Hepatocyte (in vitro differentiated cells): ENCODE data around the gene OR2L3. TPM values are rescaled to one million over a fixed set of nuclear protein-coding genes. Genes with fewer than 3 reads are reported as not detected.

Experiments
- DNase-seq: peaks from one replicate; pipeline ENCODE4 v3.0.0-alpha.2; 2016; ENCODE audit warnings: low spot score
- H2AFZ ChIP-seq: fragments of 200-600 bp; sonication (generic); 2 replicates; pipeline ENCODE4 v1.6.0; 2016; ENCODE audit warnings: antibody characterized with exemption, mild to moderate bottlenecking
- H3K27ac ChIP-seq: fragments of 200-600 bp; sonication (generic); 2 replicates; pipeline ENCODE4 v1.5.1; 2016; ENCODE audit warnings: mild to moderate bottlenecking
- H3K27me3 ChIP-seq: fragments of 200-600 bp; sonication (generic); 2 replicates; pipeline ENCODE4 v1.6.1; 2016
- H3K36me3 ChIP-seq: fragments of 200-600 bp; sonication (generic); replicated peaks from 2 replicates; pipeline ENCODE4 v1.5.1; 2016; ENCODE audit warnings: low read depth; ENCODE audit not compliant: insufficient read depth
- H3K4me1 ChIP-seq: fragments of 200-600 bp; sonication (generic); 2 replicates; pipeline ENCODE4 v1.5.1; 2016; ENCODE audit warnings: mild to moderate bottlenecking, moderate library complexity; ENCODE audit not compliant: insufficient read depth
- H3K4me2 ChIP-seq: fragments of 200-600 bp; sonication (generic); 2 replicates; pipeline ENCODE4 v1.6.0; 2016
- H3K4me3 ChIP-seq: fragments of 200-600 bp; sonication (generic); 2 replicates; pipeline ENCODE4 v1.5.1; 2016; ENCODE audit warnings: mild to moderate bottlenecking
- H3K79me2 ChIP-seq: fragments of 200-600 bp; sonication (generic); 2 replicates; pipeline ENCODE4 v1.6.0; 2017; ENCODE audit warnings: mild to moderate bottlenecking
- H3K9me2 ChIP-seq: fragments of 200-600 bp; sonication (generic); replicated peaks from 2 replicates; pipeline ENCODE4 v1.6.0; 2017; ENCODE audit warnings: mild to moderate bottlenecking; ENCODE audit not compliant: insufficient read depth
- H3K9me3 ChIP-seq: fragments of 200-600 bp; sonication (generic); 2 replicates; pipeline ENCODE4 v1.5.1; 2016; ENCODE audit warnings: low read depth, mild to moderate bottlenecking
- H4K20me1 ChIP-seq: fragments of 200-600 bp; sonication (generic); 2 replicates; pipeline ENCODE4 v1.6.0; 2016; ENCODE audit warnings: mild to moderate bottlenecking; ENCODE audit not compliant: insufficient read depth, poor library complexity, severe bottlenecking
- CTCF ChIP-seq: fragments of 200-600 bp; sonication (generic); IDR thresholded peaks from 2 replicates; pipeline ENCODE4 v1.5.1; 2016; ENCODE audit warnings: antibody characterized with exemption, mild to moderate bottlenecking; ENCODE audit not compliant: poor library complexity
- EZH2 ChIP-seq: fragments of 200-600 bp; sonication (generic); IDR thresholded peaks from 2 replicates; pipeline ENCODE4 v1.6.1; 2016; ENCODE audit warnings: antibody characterized with exemption, mild to moderate bottlenecking, borderline replicate concordance
- EZH2phosphoT487 ChIP-seq: fragments of 200-600 bp; sonication (generic); IDR thresholded peaks from one replicate; pipeline ENCODE4 v1.6.1; 2018; ENCODE audit warnings: antibody characterized with exemption, mild to moderate bottlenecking, low read depth, moderate library complexity; ENCODE audit not compliant: unreplicated experiment, severe bottlenecking
- WGBS: methylation state at CpG from one replicate; pipeline ENCODE4 v1.1.6; 2016; ENCODE audit warnings: low lambda C conversion rate; ENCODE audit errors: missing lambda C conversion rate; 5-methylcytosine and 5-hydroxymethylcytosine counted together
- polyA plus RNA-seq: library from polyadenylated mRNA; unstranded; fragments of >200 nt; fragmentation: Nextera tagmentation; extraction: Ambion mirVana; gene quantifications from 2 replicates; pipeline ENCODE4 v1.2.1, GENCODE V29; 2016
- total RNA-seq: library from RNA; depleted of rRNA; stranded (reverse); fragments of >200 nt; gene quantifications from 2 replicates; pipeline ENCODE4 v1.2.3, GENCODE V29; 2014

OR2L3 gene
- total and polyA plus RNA-seq, 2 experiments from 2014 or later: not detected

GRCh38 chr1:248029770-248030169, 16.9 kb upstream of the OR2L3 start, which contains the start of gene OR2L2:
TSS of gene OR2L2 (plus strand) at chr1:248030070. CDS start at chr1:248038268, 8,198 bp downstream.
- Histone ChIP-seq H3K79me2 (no peaks in the 10 kb centered on the region), H3K9me3 (no peaks in the 10 kb centered on the region), H3K36me3 (no peaks in the 10 kb centered on the region), H4K20me1 (no peaks in the 10 kb centered on the region), H3K27ac (no peak within 1 kb of the TSS), H3K4me1 (no peaks in the 10 kb centered on the region), H2AFZ (no peak within 1 kb of the TSS), H3K4me3 (no peak within 1 kb of the TSS), H3K27me3 (no peaks in the 10 kb centered on the region), H3K9me2 (no peaks in the 10 kb centered on the region), H3K4me2 (no peak within 1 kb of the TSS)
- DNase-seq: no peak
- WGBS: 27% methylated on average over 2 of the region's 2 CpGs
- TF ChIP-seq EZH2phosphoT487: no peak
- TF ChIP-seq CTCF: no peak
- no peak for TF ChIP-seq EZH2

GRCh38 chr1:248045209-248045608, 1.4 kb upstream of the OR2L3 start:
- Histone ChIP-seq H3K4me1 (no peaks in the 10 kb centered on the region), H3K36me3 (no peaks in the 10 kb centered on the region), H3K27ac (no peak overlapping the region), H3K79me2 (no peaks in the 10 kb centered on the region), H3K4me2 (no peak overlapping the region), H3K9me3 (peaks cover 5% of the 10 kb centered on the region), H3K9me2 (no peaks in the 10 kb centered on the region), H3K4me3 (no peak overlapping the region), H4K20me1 (no peaks in the 10 kb centered on the region), H3K27me3 (no peaks in the 10 kb centered on the region), H2AFZ (no peak overlapping the region)
- TF ChIP-seq EZH2phosphoT487: no peak
- TF ChIP-seq CTCF: no peak
- no peak for TF ChIP-seq EZH2
- WGBS: 52% methylated on average over 5 of the region's 5 CpGs
- DNase-seq: no peak

GRCh38 chr1:248047008-248047407, 372 bp downstream of the OR2L3 start:
- H3K27me3 ChIP-seq: no peaks in the 10 kb centered on the region
- peaks cover 5% of the 10 kb centered on the region for H3K9me3 ChIP-seq
- H3K4me3 ChIP-seq: no peak overlapping the region
- 47% methylated on average over 1 of the region's 1 CpG for WGBS
- H3K79me2 ChIP-seq: no peaks in the 10 kb centered on the region
- no peak overlapping the region for H3K4me2 ChIP-seq
- H3K27ac ChIP-seq: no peak overlapping the region
- H3K36me3 ChIP-seq: no peaks in the 10 kb centered on the region
- no peak overlapping the region for H2AFZ ChIP-seq
- no peaks in the 10 kb centered on the region for H4K20me1 ChIP-seq
- no peaks in the 10 kb centered on the region for H3K4me1 ChIP-seq
- H3K9me2 ChIP-seq: no peaks in the 10 kb centered on the region
- TF ChIP-seq EZH2phosphoT487 (no peak), EZH2 (no peak)
- no peak for DNase-seq

GRCh38 chr1:248054671-248055070, 8.0 kb downstream of the OR2L3 start:
- no peaks in the 10 kb centered on the region for H3K36me3 ChIP-seq
- no peak overlapping the region for H3K4me2 ChIP-seq
- H2AFZ ChIP-seq: no peak overlapping the region
- no peak overlapping the region for H3K4me3 ChIP-seq
- H3K4me1 ChIP-seq: no peaks in the 10 kb centered on the region
- H3K9me2 ChIP-seq: no peaks in the 10 kb centered on the region
- no peak for DNase-seq
- TF ChIP-seq CTCF (no peak), EZH2 (no peak), EZH2phosphoT487 (no peak)
- H3K9me3 ChIP-seq: no peaks in the 10 kb centered on the region
- no peaks in the 10 kb centered on the region for H4K20me1 ChIP-seq
- no peak overlapping the region for H3K27ac ChIP-seq
- no peaks in the 10 kb centered on the region for H3K79me2 ChIP-seq
- no peaks in the 10 kb centered on the region for H3K27me3 ChIP-seq
